HG03432 (cell line): ENCODE measurements around the gene DDR1.

Source experiments
- ATAC-seq: cut with Tn5 transposase; IDR thresholded peaks from one replicate; pipeline ENCODE4 v1.9.1; 2021; ENCODE audit warnings: mild to moderate bottlenecking, moderate library complexity; ENCODE audit not compliant: unreplicated experiment

Gene DDR1

GRCh38 chr6:30942338-30943060, 58.2 kb downstream of the DDR1 start:
- ATAC-seq, result no peak

DNA sequence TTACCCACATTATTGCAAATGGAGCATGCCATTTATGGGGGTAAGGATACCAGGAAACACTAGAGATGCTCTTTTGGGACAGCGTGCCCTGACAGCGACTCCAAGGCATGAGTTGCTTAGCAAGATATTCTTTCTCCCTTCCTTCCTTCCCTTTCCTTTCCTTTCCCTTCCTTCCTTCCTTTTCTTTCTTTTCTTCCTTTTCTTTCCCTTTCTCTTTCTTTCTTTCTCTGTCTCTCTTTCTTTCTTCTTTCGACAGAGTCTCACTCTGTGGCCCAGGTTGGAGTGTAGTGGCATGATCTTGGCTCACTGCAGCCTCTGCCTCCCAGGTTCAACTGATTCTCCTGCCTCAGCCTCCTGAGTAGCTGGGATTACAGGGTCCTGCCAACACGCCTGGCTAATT, 59.7 kb downstream of the DDR1 start:
- ATAC-seq, result no peak

DNA sequence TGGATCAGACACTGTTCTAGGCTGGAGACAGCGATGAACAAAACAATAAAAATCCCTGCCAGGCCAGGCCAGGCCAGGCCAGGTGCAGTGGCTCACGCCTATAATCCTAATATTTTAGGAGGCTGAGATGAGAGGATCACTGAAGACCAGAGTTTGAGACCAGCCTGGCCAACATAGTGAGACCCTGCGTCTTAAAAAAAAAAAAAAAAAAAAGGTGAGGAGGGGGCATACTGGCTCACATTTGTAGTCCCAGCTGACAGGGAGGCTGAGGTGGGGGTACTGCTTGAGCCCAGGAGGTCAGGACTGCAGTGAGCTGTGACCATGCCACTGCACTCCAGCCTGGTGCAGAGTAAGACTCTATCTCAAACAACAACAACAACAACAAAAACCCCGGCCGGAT, 61.0 kb downstream of the DDR1 start:
- ATAC-seq, result no peak

DNA sequence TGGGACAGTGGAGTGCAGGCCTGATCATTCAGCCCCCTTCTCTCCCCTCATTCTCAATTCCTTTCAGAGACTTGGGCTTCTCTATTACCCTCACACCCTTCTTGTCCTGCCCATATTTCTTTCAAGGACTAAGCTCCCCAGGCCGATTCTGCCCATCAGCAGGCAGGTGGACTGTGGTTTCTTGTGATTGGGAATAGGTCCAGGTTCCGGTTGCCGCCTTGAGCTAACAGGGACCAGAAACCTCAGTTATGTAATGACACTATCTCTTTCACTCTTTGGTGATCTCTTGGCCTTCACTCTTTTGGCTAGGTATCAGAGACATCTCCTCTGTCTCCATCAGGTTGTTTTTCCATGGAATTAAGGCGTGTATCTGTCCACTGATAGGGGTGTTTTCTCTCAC, 62.9 kb downstream of the DDR1 start:
- no peak for ATAC-seq

GRCh38 chr6:30948811-30949210, 64.5 kb downstream of the DDR1 start:
- no peak for ATAC-seq
